H1 (cell line): ENCODE results near the gene DFFA. TPM values are rescaled to one million over a fixed set of nuclear protein-coding genes. Genes with fewer than 3 reads are reported as not detected.

Experiments
- ATF3 ChIP-seq: IDR thresholded peaks from 2 replicates; pipeline ENCODE4 v1.6.1; 2011; ENCODE audit warnings: low read depth, mild to moderate bottlenecking, low read length; ENCODE audit not compliant: insufficient read depth
- BCL11A ChIP-seq, 2 experiments: IDR thresholded peaks; one replicate each; pipeline ENCODE4 v1.6.1; 2011; ENCODE audit warnings: low read depth in 2 of 2, low read length in 2 of 2, mild to moderate bottlenecking in 2 of 2
- CHD1 ChIP-seq: IDR thresholded peaks from 2 replicates; pipeline ENCODE4 v1.6.1; 2012; ENCODE audit warnings: low read depth, low read length, improper control_type of control experiment
- CHD7 ChIP-seq: fragments of 300-600 bp; sonication (generic); IDR thresholded peaks from 2 replicates; pipeline ENCODE4 v1.7.1; 2012; ENCODE audit warnings: low read length, moderate library complexity, mild to moderate bottlenecking, inconsistent platforms; ENCODE audit not compliant: insufficient replicate concordance
- GABPA ChIP-seq: IDR thresholded peaks from 2 replicates; pipeline ENCODE4 v1.6.1; 2011; ENCODE audit warnings: mild to moderate bottlenecking, low read length, moderate library complexity, borderline replicate concordance; ENCODE audit not compliant: insufficient read depth
- HDAC6 ChIP-seq: IDR thresholded peaks from one replicate; pipeline ENCODE4 v1.7.1; 2012; ENCODE audit warnings: low read depth, mild to moderate bottlenecking, inconsistent platforms, low read length, moderate library complexity
- RNF2 ChIP-seq: fragments of 200-900, 300-1000 bp; sonication (generic); IDR thresholded peaks from 2 replicates; pipeline ENCODE4 v1.7.1; 2016; ENCODE audit warnings: borderline replicate concordance, low read depth, mild to moderate bottlenecking, antibody characterized with exemption, low read length; ENCODE audit not compliant: poor library complexity, severe bottlenecking; ENCODE audit errors: missing control alignments
- SIX5 ChIP-seq: IDR thresholded peaks from 2 replicates; pipeline ENCODE4 v1.6.1; 2011; ENCODE audit warnings: mild to moderate bottlenecking, low read depth, low read length
- TBP ChIP-seq: IDR thresholded peaks from 2 replicates; pipeline ENCODE4 v1.6.1; 2011; ENCODE audit warnings: low read depth, low read length, improper control_type of control experiment
- polyA plus RNA-seq, 7 experiments: library from polyadenylated mRNA; depleted of rRNA in 3 of 7; stranded (reverse) in 5 of 7; unstranded in 2 of 7; fragments of >200 nt in 5 of 7; fragments of 200-250 nt in 2 of 7; gene quantifications; 1 replicate in 5 of 7; 2 replicates in 1 of 7; 4 replicates in 1 of 7; pipeline versions ENCODE4 v1.2.1 to v1.2.3, GENCODE V29; 2011 to 2013; ENCODE audit warnings: missing spikeins in 2 of 7, mixed read lengths in 2 of 7
- total RNA-seq: library from RNA; stranded (reverse); fragmentation: NEBNext Ultra II Directional; extraction: Animal tissue kit (Norgen Biotek cat#: 25700); gene quantifications from 2 replicates; pipeline ENCODE4 v1.2.1, GENCODE V29; 2021
- TF ChIP-seq, protein P1 (sequence below): IDR thresholded peaks from 2 replicates; pipeline ENCODE4 v1.6.1; 2011; ENCODE audit warnings: low read length, improper control_type of control experiment

DFFA gene
- total and polyA plus RNA-seq, 2 of the 8 experiments (the other 6 are each of a cell fraction or from before 2014, with no cell fraction given): 34.3 to 79.9 TPM

DNA sequence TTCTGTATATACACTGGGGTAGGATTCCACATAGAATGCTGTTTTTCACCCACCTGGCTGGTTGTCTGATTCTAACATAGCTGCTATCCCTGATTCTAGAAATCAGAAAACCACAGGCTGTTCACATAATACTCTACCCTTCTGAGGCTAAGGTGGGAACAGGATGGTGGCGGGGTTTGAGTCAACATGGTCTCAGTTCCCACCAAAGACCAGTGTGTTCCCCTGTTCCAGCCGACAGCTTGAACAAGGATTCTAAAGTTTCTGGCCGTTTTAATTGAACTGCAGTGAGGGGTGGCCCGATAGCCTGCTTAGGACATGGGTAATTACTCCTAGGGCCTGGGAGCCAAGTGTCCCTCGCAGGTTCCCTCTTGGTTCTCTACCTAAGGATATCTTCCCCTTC lies 40.9 kb upstream of the DFFA start (continued):
- TF ChIP-seq CHD7 (no peak), BCL11A (IDR thresholded peaks at IDR 0.05; ENCODE audit: low read depth in 2 of 2, low read length in 2 of 2) (no peak), CHD1 (no peak), SIX5 (no peak), ATF3 (no peak), HDAC6 (no peak), TBP (no peak), GABPA (no peak), RNF2 (no peak)
- TF ChIP-seq, protein P1, sequence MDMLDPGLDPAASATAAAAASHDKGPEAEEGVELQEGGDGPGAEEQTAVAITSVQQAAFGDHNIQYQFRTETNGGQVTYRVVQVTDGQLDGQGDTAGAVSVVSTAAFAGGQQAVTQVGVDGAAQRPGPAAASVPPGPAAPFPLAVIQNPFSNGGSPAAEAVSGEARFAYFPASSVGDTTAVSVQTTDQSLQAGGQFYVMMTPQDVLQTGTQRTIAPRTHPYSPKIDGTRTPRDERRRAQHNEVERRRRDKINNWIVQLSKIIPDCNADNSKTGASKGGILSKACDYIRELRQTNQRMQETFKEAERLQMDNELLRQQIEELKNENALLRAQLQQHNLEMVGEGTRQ: no peak
